Testis (tissue), 3 donors: ENCODE measurements around the gene TMEM145. TPM values are rescaled to one million over a fixed set of nuclear protein-coding genes. Genes with fewer than 3 reads are reported as not detected.

ENCODE experiments used
- DNase-seq: peaks from one replicate; pipeline ENCODE4 v3.0.0-alpha.2; 2019
- H3K27ac ChIP-seq, 2 donors: fragments of 200-600 bp; sonication (generic); one replicate each; pipeline ENCODE4 v1.5.1; 2019
- H3K27me3 ChIP-seq: fragments of 200-600 bp; sonication (generic); one replicate; pipeline ENCODE4 v1.5.1; 2019
- H3K36me3 ChIP-seq: fragments of 200-600 bp; sonication (generic); one replicate; pipeline ENCODE4 v1.5.1; 2017; ENCODE audit warnings: low read depth; ENCODE audit errors: missing control alignments
- H3K4me1 ChIP-seq: fragments of 200-600 bp; sonication (generic); one replicate; pipeline ENCODE4 v1.5.1; 2019
- H3K4me3 ChIP-seq, 2 donors: fragments of 200-600 bp; sonication (generic); one replicate each; pipeline ENCODE4 v1.5.1; 2017 to 2019
- H3K9me3 ChIP-seq: fragments of 200-600 bp; sonication (generic); one replicate; pipeline ENCODE4 v1.5.1; 2017
- CTCF ChIP-seq, 3 experiments: fragments of 450-650 bp in 2 of 3; fragments of 200-600 bp in 1 of 3; sonication (generic) in 1 of 3; IDR thresholded peaks; one replicate each; pipeline ENCODE4 v1.5.1; 2016 to 2019; ENCODE audit warnings: antibody characterized with exemption in 3 of 3, mild to moderate bottlenecking in 2 of 3, moderate library complexity in 1 of 3
- POLR2A ChIP-seq: fragments of 450-650 bp; IDR thresholded peaks from one replicate; pipeline ENCODE4 v1.6.1; 2017; ENCODE audit warnings: antibody characterized with exemption, mild to moderate bottlenecking, moderate library complexity
- WGBS, 2 donors: methylation state at CpG; one replicate each; pipeline ENCODE4 v1.1.5; 2018; 5-methylcytosine and 5-hydroxymethylcytosine counted together
- intact Hi-C: fragments of 100-400 bp; cut with DNase I; formaldehyde crosslinking; loops from one replicate; pipeline ENCODE4 v1.15.1; 2023; ENCODE audit warnings: low total_unique reads
- polyA plus RNA-seq: library from polyadenylated mRNA; stranded (reverse); fragments of 350-450 nt; fragmentation: Illumina TruSeq; extraction: RNeasy Lipid Tissue Mini Kit (QIAGEN cat#74804); gene quantifications from one replicate; pipeline ENCODE4 v1.2.3, GENCODE V29; 2014; ENCODE audit warnings: low read depth, low replicate concordance; ENCODE audit not compliant: insufficient read depth
- total RNA-seq, 2 donors: library from RNA; depleted of rRNA; stranded (reverse); fragments of >200 nt; gene quantifications; one replicate each; pipeline ENCODE4 v1.2.3, GENCODE V29; 2016

Gene TMEM145
- total and polyA plus RNA-seq, 3 donors from 2014 or later: 6.9 to 12.3 (median 7.2) TPM

- Histone ChIP-seq H3K4me3 (no peak overlapping the region), H3K36me3 (no peaks in the 10 kb centered on the region), H3K27ac (no peak overlapping the region), H3K27me3 (no peaks in the 10 kb centered on the region), H3K4me1 (no peaks in the 10 kb centered on the region), H3K9me3 (no peaks in the 10 kb centered on the region)
- intact Hi-C loops: no loop called here
- TF ChIP-seq CTCF (IDR thresholded peaks at IDR 0.05) (no peak), POLR2A (no peak)
- DNase-seq: no peak
- 81 to 90% methylated on average over 12 to 17 of the region's 17 CpGs for WGBS, 2 donors
Measured at GRCh38 chr19:42343344-42344110, 30.4 kb downstream of the TMEM145 start.

- DNase-seq: no peak
- no peak overlapping the region for H3K27ac ChIP-seq
- WGBS, 2 donors: 83 to 98% methylated on average over 11 to 18 of the region's 18 CpGs
- no peaks in the 10 kb centered on the region for H3K36me3 ChIP-seq
- H3K4me1 ChIP-seq: no peaks in the 10 kb centered on the region
- intact Hi-C loops: no loop called here
- H3K27me3 ChIP-seq: no peaks in the 10 kb centered on the region
- no peak overlapping the region for H3K4me3 ChIP-seq
- TF ChIP-seq POLR2A: no peak
- no peak for TF ChIP-seq CTCF (IDR thresholded peaks at IDR 0.05)
- no peaks in the 10 kb centered on the region for H3K9me3 ChIP-seq
Measured at GRCh38 chr19:42344336-42344893, 31.3 kb downstream of the TMEM145 start.

GRCh38 chr19:42345191-42345812 lies 32.2 kb downstream of the TMEM145 start:
- 86 to 92% methylated on average over 6 of the region's 6 CpGs for WGBS, 2 donors
- no peaks in the 10 kb centered on the region for H3K36me3 ChIP-seq
- no peaks in the 10 kb centered on the region for H3K27me3 ChIP-seq
- no peak for TF ChIP-seq POLR2A
- no peak for TF ChIP-seq CTCF (IDR thresholded peaks at IDR 0.05)
- DNase-seq: no peak
- no peak overlapping the region for H3K4me3 ChIP-seq
- intact Hi-C loops: no loop called here
- no peak overlapping the region for H3K27ac ChIP-seq
- no peaks in the 10 kb centered on the region for H3K4me1 ChIP-seq
- no peaks in the 10 kb centered on the region for H3K9me3 ChIP-seq

- Histone ChIP-seq H3K4me1 (no peaks in the 10 kb centered on the region), H3K27ac (no peak overlapping the region), H3K4me3 (no peak overlapping the region), H3K36me3 (no peaks in the 10 kb centered on the region), H3K27me3 (no peaks in the 10 kb centered on the region), H3K9me3 (no peaks in the 10 kb centered on the region)
- 89 to 96% methylated on average over 6 to 14 of the region's 14 CpGs for WGBS, 2 donors
- intact Hi-C loops: no loop called here
- DNase-seq: no peak
- TF ChIP-seq POLR2A (no peak), CTCF (IDR thresholded peaks at IDR 0.05) (no peak)
Measured at GRCh38 chr19:42348211-42348610, 35.1 kb downstream of the TMEM145 start.
